ENCODE measurements around the gene TNNC1.
A peak's percentile ranks its signal among the peaks of the same experiment; 100 is the strongest.

TNNC1 gene

GRCh38 chr3:52428151-52429005 lies 25.5 kb downstream of the TNNC1 start:
- peak; percentile 32 to 58 for DNase-seq

GRCh38 chr3:52423173-52423572 lies 30.7 kb downstream of the TNNC1 start:
- DNase-seq, result no peak

GRCh38 chr3:52422669-52423068 lies 31.2 kb downstream of the TNNC1 start:
- no peak for DNase-seq

- no peak for DNase-seq
These were observed 33.5 kb downstream of the TNNC1 start for GRCh38 chr3:52420388-52420787.

- no peak for DNase-seq
These were observed 38.0 kb downstream of the TNNC1 start for GRCh38 chr3:52415800-52416199.

GRCh38 chr3:52408466-52408865 lies 45.4 kb downstream of the TNNC1 start:
- DNase-seq, result no peak

- no peak for DNase-seq
These were observed 46.1 kb downstream of the TNNC1 start for GRCh38 chr3:52407779-52408178.

GRCh38 chr3:52406791-52407510 lies 46.9 kb downstream of the TNNC1 start:
- no peak for DNase-seq

- DNase-seq, result no peak
These were observed 47.6 kb downstream of the TNNC1 start for GRCh38 chr3:52406231-52406661.

GRCh38 chr3:52405601-52406110 lies 48.2 kb downstream of the TNNC1 start:
- no peak for DNase-seq

GRCh38 chr3:52405066-52405465 lies 48.8 kb downstream of the TNNC1 start:
- no peak for DNase-seq

GRCh38 chr3:52404391-52404790 lies 49.5 kb downstream of the TNNC1 start:
- no peak for DNase-seq

- DNase-seq, result no peak
These were observed 49.9 kb downstream of the TNNC1 start for GRCh38 chr3:52403955-52404354.

GRCh38 chr3:52403271-52403841 lies 50.5 kb downstream of the TNNC1 start:
- DNase-seq, result no peak

- DNase-seq, result no peak
These were observed 51.1 kb downstream of the TNNC1 start for GRCh38 chr3:52402706-52403270.

GRCh38 chr3:52402101-52402521 lies 51.7 kb downstream of the TNNC1 start:
- DNase-seq, result no peak

- no peak for DNase-seq
These were observed 52.3 kb downstream of the TNNC1 start for GRCh38 chr3:52401551-52401950.
